Body of pancreas (tissue), 4 donors: Measurements from ENCODE around the gene CHCHD6.

ENCODE experiments used
- POLR2A ChIP-seq, 3 donors: fragments of 450-650 bp; IDR thresholded peaks; one replicate each; pipeline ENCODE4 v1.6.1; 2016; ENCODE audit warnings: antibody characterized with exemption in 3 of 3, mild to moderate bottlenecking in 2 of 3
- TF ChIP-seq, protein P1 (sequence below), 7 experiments: fragments of 450-650 bp in 4 of 7; fragments of 200-600 bp in 3 of 7; sonication (generic) in 3 of 7; IDR thresholded peaks; one replicate each; pipeline ENCODE4 v1.5.1; 2016 to 2019; ENCODE audit warnings: antibody characterized with exemption in 7 of 7

DNA sequence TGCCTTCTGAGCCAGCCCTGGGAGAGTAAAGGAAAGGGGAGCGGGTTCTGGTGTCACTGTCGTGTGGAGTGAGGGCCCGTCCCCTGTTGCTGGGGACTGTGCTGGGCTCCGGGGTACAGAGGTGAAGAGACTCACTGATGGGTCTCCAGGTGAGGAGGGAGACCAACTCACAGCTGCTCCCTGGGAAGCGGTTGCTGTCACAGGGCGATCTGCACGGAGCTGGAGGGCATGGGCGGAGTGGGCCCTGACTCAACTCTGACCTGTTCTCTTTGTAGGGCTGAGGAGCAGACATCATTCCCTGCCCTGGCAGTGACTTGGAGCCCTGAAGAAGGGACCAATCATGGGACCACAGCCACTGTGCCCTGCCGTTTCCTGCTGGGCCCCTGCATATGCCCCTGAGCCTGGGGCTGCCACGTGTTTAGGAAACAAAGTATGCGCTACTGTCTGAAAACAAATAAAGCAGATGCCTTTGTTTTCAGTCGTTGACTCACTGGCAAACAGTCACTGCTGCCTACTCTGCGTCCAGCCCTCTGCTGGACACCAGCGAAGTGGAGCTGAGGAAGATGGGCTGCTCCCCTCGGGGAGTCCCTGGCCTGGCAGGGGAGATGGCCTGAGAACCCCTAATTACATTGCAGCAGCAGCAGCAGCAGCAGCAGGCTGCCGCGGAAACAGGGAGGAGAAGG, 256.0 kb downstream of the CHCHD6 start:
- TF ChIP-seq, protein P1, sequence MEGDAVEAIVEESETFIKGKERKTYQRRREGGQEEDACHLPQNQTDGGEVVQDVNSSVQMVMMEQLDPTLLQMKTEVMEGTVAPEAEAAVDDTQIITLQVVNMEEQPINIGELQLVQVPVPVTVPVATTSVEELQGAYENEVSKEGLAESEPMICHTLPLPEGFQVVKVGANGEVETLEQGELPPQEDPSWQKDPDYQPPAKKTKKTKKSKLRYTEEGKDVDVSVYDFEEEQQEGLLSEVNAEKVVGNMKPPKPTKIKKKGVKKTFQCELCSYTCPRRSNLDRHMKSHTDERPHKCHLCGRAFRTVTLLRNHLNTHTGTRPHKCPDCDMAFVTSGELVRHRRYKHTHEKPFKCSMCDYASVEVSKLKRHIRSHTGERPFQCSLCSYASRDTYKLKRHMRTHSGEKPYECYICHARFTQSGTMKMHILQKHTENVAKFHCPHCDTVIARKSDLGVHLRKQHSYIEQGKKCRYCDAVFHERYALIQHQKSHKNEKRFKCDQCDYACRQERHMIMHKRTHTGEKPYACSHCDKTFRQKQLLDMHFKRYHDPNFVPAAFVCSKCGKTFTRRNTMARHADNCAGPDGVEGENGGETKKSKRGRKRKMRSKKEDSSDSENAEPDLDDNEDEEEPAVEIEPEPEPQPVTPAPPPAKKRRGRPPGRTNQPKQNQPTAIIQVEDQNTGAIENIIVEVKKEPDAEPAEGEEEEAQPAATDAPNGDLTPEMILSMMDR (IDR thresholded peaks at IDR 0.05) = no peak
- no peak for TF ChIP-seq POLR2A (IDR thresholded peaks at IDR 0.05)
